ENCODE results near the gene GARIN5A.
A peak's percentile ranks its signal among the peaks of the same experiment; 100 is the strongest.

GARIN5A gene

DNA sequence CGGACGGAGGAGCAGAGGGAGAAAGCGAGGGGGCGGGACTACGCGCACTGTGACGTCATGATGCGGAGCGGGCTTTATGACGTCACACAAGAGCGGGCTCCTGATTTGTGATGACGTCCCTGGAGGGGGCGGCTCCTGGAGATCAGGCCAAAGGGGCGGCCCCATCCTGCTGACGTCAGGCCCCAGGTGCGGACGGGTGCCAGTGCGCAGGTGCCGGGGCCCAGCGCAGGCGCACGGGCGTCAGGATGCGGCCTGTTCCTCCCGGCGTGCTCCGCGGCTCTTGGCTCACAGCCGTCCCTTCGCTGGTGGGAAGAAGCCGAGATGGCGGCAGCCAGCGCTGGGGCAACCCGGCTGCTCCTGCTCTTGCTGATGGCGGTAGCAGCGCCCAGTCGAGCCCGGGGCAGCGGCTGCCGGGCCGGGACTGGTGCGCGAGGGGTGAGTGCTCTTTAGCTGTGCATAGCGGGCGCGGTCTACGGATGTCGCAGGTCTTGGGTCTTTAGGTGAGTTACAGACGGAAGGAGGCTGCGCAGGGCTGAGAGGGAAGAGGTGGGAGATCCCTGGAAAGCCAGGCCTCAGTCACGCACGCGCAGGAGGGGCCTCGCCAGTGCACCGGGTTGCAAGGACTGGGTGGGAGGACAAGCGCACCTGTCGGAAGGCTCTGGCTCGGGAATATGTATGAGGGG, at the start of gene GARIN5A, which contains the start of gene EMC10:
TSS of gene GARIN5A (minus strand) at position 625 of the 683 bp plus-strand sequence. CDS start at position 165, 460 bp downstream.
TSS of gene EMC10 (plus strand) at position 284 of the 683 bp plus-strand sequence. CDS start at position 322, 38 bp downstream.
- H3K4me3 ChIP-seq (ENCODE audit: low read depth, low read length), result peak within 1 kb of the TSS; percentile 99
- TF ChIP-seq, protein P1, sequence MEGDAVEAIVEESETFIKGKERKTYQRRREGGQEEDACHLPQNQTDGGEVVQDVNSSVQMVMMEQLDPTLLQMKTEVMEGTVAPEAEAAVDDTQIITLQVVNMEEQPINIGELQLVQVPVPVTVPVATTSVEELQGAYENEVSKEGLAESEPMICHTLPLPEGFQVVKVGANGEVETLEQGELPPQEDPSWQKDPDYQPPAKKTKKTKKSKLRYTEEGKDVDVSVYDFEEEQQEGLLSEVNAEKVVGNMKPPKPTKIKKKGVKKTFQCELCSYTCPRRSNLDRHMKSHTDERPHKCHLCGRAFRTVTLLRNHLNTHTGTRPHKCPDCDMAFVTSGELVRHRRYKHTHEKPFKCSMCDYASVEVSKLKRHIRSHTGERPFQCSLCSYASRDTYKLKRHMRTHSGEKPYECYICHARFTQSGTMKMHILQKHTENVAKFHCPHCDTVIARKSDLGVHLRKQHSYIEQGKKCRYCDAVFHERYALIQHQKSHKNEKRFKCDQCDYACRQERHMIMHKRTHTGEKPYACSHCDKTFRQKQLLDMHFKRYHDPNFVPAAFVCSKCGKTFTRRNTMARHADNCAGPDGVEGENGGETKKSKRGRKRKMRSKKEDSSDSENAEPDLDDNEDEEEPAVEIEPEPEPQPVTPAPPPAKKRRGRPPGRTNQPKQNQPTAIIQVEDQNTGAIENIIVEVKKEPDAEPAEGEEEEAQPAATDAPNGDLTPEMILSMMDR (IDR thresholded peaks at IDR 0.05; ENCODE audit: borderline replicate concordance, insufficient read depth, low read depth, low read length), result no peak

DNA sequence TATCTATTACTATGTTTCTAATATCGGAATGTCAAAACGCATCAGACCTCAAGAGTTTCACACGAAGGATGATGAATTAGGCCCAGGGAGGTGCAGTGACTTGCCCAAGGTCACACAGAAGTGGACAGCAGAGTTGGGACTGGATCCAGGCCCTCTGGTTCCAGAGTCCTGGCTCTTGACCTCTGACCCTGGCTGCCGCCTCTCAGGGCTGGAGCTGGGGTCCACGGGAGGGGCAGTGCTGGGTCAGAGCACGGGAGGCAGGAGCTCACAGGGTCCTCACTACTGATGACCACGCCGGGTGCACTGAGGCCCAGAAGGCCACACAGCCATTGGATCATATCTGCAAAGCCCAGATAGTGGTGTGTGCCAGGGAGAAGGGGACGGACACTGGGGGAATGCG, 46.2 kb upstream of the GARIN5A start:
- TF ChIP-seq, protein P1 (IDR thresholded peaks at IDR 0.05; ENCODE audit: borderline replicate concordance, insufficient read depth, low read depth, low read length), result no peak

DNA sequence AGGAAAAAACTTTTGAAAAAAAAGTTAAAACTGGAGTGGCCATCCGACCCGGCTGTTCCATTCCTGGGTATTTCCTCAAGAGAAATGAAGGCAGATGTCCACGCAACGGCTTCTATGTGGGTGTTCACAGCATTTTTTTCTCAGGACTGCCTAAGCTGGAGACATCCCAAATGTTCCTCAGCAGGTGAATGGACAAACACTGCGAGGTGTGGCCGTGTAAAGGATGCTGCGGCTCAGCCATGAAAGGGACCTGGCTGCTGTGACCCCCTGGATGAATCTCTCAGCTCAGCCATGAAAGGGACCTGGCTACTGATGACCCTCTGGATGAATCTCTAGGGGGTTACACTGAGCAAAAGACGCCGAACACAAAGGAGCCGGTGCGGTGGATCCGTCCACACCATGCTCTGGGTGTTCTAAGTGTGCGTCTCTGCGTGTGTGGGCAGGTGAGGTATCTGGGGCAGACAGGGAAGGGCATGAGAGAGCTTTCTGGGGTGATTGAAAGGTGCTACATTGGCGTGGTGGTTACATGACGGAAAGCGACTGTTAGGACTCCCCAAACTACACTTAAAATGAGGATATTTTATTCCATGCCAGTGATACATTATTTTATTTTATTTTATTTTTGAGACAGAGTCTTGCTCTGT, 44.3 kb upstream of the GARIN5A start:
- no peak overlapping the region for H3K4me3 ChIP-seq (ENCODE audit: low read depth, low read length)
- TF ChIP-seq, protein P1 (IDR thresholded peaks at IDR 0.05; ENCODE audit: borderline replicate concordance, insufficient read depth, low read depth, low read length), result no peak

More for the DNA sequence above, 46.2 kb upstream of the GARIN5A start:
- H3K4me3 ChIP-seq (ENCODE audit: low read depth, low read length), result no peak overlapping the region

DNA sequence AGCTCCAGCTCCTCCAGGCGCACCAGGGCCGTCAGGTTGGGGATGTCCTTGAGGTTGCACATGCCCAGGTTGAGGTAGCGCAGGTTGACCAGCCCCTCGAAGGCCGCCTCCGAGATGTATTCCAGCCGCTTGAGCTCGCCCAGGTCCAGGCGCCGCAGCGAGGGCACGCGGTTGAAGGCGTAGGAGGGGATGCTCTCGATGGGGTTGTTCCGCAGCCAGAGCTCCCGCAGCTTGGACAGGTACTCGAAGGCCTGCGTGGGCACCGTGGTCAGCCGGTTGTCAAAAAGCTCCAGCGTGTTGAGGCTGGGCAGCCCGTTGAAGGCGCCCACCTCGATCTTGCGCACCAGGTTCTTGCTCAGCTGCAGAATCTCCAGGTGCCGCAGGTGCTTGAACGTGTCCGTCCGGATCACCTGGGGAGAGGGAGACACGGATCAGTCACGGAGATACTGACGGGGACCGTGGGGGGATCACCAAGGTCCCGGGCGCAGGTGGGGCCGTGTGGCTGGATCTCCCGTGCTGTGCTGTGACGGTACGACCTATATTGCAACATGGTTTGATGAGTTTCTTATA, 42.4 kb upstream of the GARIN5A start:
- H3K4me3 ChIP-seq (ENCODE audit: low read depth, low read length), result no peak overlapping the region
- TF ChIP-seq, protein P1 (IDR thresholded peaks at IDR 0.05; ENCODE audit: borderline replicate concordance, insufficient read depth, low read depth, low read length), result no peak

DNA sequence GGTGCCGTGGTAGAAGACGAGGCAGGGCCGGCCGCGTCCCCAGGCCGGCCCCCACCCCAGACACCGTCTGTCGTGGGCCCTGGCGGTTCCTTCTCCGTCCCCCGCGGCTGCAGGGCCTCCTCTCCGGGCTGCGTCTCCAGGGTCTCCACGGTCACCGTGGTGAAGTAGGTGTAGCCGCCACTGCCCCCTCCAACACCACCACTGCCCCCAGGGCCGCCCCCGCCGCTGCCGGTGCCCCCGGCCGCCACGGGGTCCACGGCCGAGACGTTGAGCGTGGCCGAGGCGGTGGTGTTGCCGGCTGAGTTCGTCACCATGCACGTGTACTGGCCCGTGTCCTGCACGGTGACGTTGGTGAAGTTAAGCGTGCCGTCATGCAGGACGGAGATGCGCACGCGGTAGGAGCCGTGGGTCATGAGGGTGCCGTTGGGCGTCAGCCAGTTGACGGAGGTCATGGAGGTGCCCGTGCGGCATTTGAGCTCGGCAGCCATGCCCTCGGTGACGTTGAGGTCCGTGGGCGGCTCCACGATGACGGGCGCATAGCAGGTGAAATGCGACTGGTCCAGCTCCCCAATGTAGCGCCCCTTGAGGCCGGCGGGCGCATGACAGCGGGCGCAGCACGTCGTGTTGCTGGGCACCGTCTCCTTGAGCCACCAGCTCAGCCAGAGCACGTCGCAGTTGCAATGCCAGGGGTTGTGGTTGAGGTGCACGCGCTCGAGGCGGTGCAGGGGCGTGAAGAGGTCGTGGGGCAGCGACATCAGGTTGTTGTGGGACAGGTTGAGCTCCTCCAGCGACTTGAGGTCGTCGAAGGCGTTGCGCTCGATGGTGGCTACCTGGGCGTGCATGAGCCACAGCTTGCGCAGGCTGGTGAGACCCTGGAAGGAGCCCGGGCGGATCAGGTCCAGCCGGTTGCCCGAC, 41.7 kb upstream of the GARIN5A start:
- H3K4me3 ChIP-seq (ENCODE audit: low read depth, low read length), result no peak overlapping the region

DNA sequence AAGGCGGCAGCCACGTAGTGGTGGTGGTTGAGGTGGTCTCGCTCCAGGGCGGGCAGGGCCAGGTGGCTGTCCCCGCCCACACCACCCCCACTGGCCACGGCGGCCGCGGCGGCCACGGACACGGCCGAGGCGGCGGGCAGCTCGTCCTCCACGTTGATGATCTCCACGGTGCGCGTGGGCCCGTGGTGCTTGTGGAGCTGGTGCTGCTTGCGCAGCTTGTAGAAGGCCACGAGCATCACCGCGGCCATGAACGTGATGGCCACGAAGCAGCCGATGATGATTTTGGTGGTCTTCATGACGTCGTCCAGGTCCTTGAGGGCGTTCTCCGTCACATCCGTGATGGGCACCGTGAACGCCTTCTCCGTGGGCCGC, 41.0 kb upstream of the GARIN5A start:
- TF ChIP-seq, protein P1 (IDR thresholded peaks at IDR 0.05; ENCODE audit: borderline replicate concordance, insufficient read depth, low read depth, low read length), result no peak
- H3K4me3 ChIP-seq (ENCODE audit: low read depth, low read length), result no peak overlapping the region

More for the DNA sequence above, 41.7 kb upstream of the GARIN5A start:
- TF ChIP-seq, protein P1 (IDR thresholded peaks at IDR 0.05; ENCODE audit: borderline replicate concordance, insufficient read depth, low read depth, low read length), result peak; percentile 25; the same call in 1 of the 2 replicates
